Measurements from ENCODE around the gene MX1. TPM values are rescaled to one million over a fixed set of nuclear protein-coding genes. Genes with fewer than 3 reads are reported as not detected.

The MX1 gene
- total RNA-seq, 1 donor from 2014 or later = 2.4 TPM

GRCh38 chr21:41503331-41503730 lies 77.3 kb downstream of the MX1 start:
- no peak overlapping the region for H3K4me3 ChIP-seq (ENCODE audit: low read depth, low read length)
- H3K27me3 ChIP-seq (ENCODE audit: control insufficient read depth, insufficient read depth, low read length) = peaks cover 21% of the 10 kb centered on the region
- no peak for FAIRE-seq
- no peak for TF ChIP-seq CTCF (IDR thresholded peaks at IDR 0.05; ENCODE audit: insufficient read depth, low read length, severe bottlenecking)
- no peaks in the 10 kb centered on the region for H3K36me3 ChIP-seq (ENCODE audit: control insufficient read depth, insufficient read depth, low read length)
- DNase-seq (ENCODE audit: low read depth) = no peak

DNA sequence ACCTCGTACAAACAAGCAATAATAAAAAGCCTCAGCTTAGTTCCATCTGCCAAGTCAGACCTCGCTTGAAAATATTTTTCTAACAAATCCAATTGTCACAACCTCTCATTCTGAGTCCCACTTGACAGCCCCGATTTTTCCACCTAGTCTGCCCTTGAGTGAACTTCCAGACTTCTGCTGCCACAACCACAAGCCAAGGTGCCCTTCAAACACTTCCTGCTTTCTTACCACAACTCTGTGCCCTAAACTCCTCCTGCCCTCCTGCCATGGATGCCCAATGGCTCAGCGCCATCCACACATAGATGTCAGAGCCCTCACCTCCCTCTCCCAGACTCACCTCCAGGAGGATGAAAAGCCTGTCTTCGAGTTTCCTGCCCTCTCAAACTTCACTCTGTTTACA lies 78.0 kb downstream of the MX1 start:
- no peak for DNase-seq (ENCODE audit: low read depth)
- H3K27me3 ChIP-seq (ENCODE audit: control insufficient read depth, insufficient read depth, low read length) = peaks cover 24% of the 10 kb centered on the region
- TF ChIP-seq CTCF (IDR thresholded peaks at IDR 0.05; ENCODE audit: insufficient read depth, low read length, severe bottlenecking) = no peak
- H3K36me3 ChIP-seq (ENCODE audit: control insufficient read depth, insufficient read depth, low read length) = no peaks in the 10 kb centered on the region
- no peak overlapping the region for H3K4me3 ChIP-seq (ENCODE audit: low read depth, low read length)
- peak; percentile 55 for FAIRE-seq

GRCh38 chr21:41506005-41506594 lies 80.1 kb downstream of the MX1 start:
- no peak overlapping the region for H3K4me3 ChIP-seq (ENCODE audit: low read depth, low read length)
- no peak for TF ChIP-seq CTCF (IDR thresholded peaks at IDR 0.05; ENCODE audit: insufficient read depth, low read length, severe bottlenecking)
- FAIRE-seq (no peak), DNase-seq (ENCODE audit: low read depth) (no peak)
- no peaks in the 10 kb centered on the region for H3K36me3 ChIP-seq (ENCODE audit: control insufficient read depth, insufficient read depth, low read length)
- H3K27me3 ChIP-seq (ENCODE audit: control insufficient read depth, insufficient read depth, low read length) = peaks cover 28% of the 10 kb centered on the region

DNA sequence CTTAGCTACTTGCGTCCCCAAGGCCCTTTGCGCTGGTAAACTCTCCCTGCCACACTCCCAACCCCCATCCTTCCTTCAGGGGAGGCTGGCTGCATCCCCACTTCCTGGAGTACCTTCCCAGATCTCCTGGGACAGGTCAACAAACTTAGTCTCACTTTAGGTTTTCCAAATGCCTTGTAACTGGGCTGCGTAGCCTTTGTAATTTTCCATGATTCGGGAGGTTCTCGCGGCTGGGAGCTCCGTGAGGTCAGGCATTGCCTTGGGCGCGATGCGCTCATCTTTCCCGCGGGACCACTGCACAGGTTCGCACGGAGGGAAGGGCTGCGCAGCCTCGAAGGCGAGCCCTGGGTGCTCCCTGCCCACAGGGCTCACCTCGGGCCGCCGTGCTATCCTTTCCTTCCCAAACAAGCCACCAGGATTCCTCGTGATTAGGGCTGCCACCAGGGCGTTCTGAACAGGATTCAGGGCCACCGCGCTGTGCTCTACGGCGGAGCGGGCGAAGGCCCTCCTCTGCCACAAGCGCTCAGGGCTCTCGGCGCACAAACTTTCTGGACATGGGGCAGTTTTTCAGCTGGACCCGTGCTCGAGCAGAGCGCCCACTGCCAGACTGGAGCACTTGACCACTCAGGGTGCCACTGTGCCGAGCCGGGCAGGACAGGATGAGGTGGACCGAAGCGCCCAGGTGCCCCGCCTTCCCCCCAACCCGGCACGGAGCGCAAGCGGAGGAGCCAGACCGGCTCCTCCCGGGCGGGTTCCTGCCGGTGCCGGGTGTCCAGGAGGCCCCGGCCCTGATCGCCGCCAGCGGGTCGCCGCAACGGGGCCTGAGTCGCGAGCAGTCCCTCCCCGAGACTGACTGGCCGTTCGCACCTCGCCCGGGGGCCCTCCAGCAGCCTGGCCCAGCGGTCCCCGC lies 80.8 kb downstream of the MX1 start:
- no peaks in the 10 kb centered on the region for H3K36me3 ChIP-seq (ENCODE audit: control insufficient read depth, insufficient read depth, low read length)
- TF ChIP-seq CTCF (IDR thresholded peaks at IDR 0.05; ENCODE audit: insufficient read depth, low read length, severe bottlenecking) = no peak
- H3K4me3 ChIP-seq (ENCODE audit: low read depth, low read length) = peak overlapping the region; percentile 28
- peaks cover 28% of the 10 kb centered on the region for H3K27me3 ChIP-seq (ENCODE audit: control insufficient read depth, insufficient read depth, low read length)
- FAIRE-seq (no peak), DNase-seq (ENCODE audit: low read depth) (no peak)

GRCh38 chr21:41507521-41508414 lies 81.7 kb downstream of the MX1 start, which contains the start of gene TMPRSS2:
Gene TMPRSS2, minus strand, starts transcription at chr21:41508158. Its CDS starts 10,025 bp downstream, at chr21:41498133.
- Histone ChIP-seq H3K36me3 (ENCODE audit: control insufficient read depth, insufficient read depth, low read length) (no peaks in the 10 kb centered on the region), H3K27me3 (ENCODE audit: control insufficient read depth, insufficient read depth, low read length) (peaks cover 26% of the 10 kb centered on the region), H3K4me3 (ENCODE audit: low read depth, low read length) (peak within 1 kb of the TSS; percentile 28)
- no peak for FAIRE-seq
- DNase-seq (ENCODE audit: low read depth) = no peak
- TF ChIP-seq CTCF (IDR thresholded peaks at IDR 0.05; ENCODE audit: insufficient read depth, low read length, severe bottlenecking) = no peak

All from bronchial epithelial cell (primary cell).